Stomach (tissue), 4 donors: ENCODE results near the gene RNF121.

ENCODE experiments used
- POLR2AphosphoS5 ChIP-seq, 3 donors: sonication (generic); formaldehyde crosslinking; IDR thresholded peaks; one replicate each; pipeline ENCODE4 v1.6.1; 2016; ENCODE audit warnings: antibody characterized with exemption in 3 of 3
- TF ChIP-seq, protein P1 (sequence below), 7 experiments: fragments of 450-650 bp in 4 of 7; fragments of 200-600 bp in 3 of 7; sonication (generic) in 3 of 7; IDR thresholded peaks; one replicate each; pipeline ENCODE4 v1.5.1; 2016 to 2019; ENCODE audit warnings: antibody characterized with exemption in 7 of 7, control low read depth in 2 of 7, mild to moderate bottlenecking in 1 of 7

DNA sequence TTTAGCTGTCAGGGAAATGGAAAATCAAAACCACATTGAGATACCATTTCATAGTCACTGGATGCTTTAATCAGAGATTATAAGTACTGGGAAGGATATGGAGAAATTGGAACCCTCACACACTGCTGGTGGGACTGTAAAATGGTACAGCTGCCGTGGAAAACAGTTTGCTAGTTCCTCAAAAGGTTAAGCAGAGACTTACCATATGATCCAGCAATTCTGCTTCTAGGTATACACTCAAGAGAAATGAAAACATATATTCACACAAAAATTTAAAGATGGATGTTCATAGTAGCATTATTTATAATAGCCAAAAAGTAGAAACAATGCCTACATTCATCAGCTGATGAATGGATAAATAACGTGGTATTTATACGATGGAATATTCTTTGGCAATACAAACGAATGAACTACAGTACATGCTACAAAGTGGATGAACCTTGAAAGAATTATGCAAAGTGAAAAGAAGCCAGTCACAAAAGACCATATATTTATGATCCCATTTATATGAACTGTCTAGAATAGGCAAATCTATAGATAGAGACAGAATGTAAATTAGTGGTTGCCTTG is 23.0 kb downstream of the RNF121 start:
- TF ChIP-seq, protein P1, sequence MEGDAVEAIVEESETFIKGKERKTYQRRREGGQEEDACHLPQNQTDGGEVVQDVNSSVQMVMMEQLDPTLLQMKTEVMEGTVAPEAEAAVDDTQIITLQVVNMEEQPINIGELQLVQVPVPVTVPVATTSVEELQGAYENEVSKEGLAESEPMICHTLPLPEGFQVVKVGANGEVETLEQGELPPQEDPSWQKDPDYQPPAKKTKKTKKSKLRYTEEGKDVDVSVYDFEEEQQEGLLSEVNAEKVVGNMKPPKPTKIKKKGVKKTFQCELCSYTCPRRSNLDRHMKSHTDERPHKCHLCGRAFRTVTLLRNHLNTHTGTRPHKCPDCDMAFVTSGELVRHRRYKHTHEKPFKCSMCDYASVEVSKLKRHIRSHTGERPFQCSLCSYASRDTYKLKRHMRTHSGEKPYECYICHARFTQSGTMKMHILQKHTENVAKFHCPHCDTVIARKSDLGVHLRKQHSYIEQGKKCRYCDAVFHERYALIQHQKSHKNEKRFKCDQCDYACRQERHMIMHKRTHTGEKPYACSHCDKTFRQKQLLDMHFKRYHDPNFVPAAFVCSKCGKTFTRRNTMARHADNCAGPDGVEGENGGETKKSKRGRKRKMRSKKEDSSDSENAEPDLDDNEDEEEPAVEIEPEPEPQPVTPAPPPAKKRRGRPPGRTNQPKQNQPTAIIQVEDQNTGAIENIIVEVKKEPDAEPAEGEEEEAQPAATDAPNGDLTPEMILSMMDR (IDR thresholded peaks at IDR 0.05), result no peak
- no peak for TF ChIP-seq POLR2AphosphoS5 (IDR thresholded peaks at IDR 0.05)
